K562 (cell line): ENCODE measurements around the gene CDR2L. TPM values are rescaled to one million over a fixed set of nuclear protein-coding genes. Genes with fewer than 3 reads are reported as not detected.

Experiments used
- ATAC-seq: fragments of 200-7000 bp; cut with Tn5 transposase; 3 replicates; pipeline ENCODE4 v1.9.1; 2020; ENCODE audit warnings: moderate library complexity
- BruUV-seq: library from RNA; stranded (reverse); fragments of 400-500 nt; replicated peaks from 2 replicates; lab custom pipeline; 2021; lab: Mats Ljungman, UMichigan
- CTCF ChIA-PET: fragments of 300-600 bp; formaldehyde crosslinking; extraction: SDS; loops from one replicate; lab custom pipeline; 2021; ENCODE audit warnings: low intra/inter-chr PET ratio; lab: Yijun Ruan, JAX
- POLR2A ChIA-PET: fragments of 300-600, 350-650 bp; sonication (Branson Sonifier 250); formaldehyde crosslinking; extraction: SDS; loops from one replicate; lab custom pipeline; 2021; ENCODE audit warnings: antibody characterized with exemption, inconsistent platforms; lab: Yijun Ruan, JAX
- DNase-seq, 4 experiments: peaks; one replicate each; pipeline versions ENCODE4 v3.0.0 to v3.0.0-alpha.2; 2011 to 2018; ENCODE audit warnings: low spot score in 3 of 4, mixed read lengths in 3 of 4; ENCODE audit errors: extremely low read depth in 1 of 4
- FAIRE-seq: peaks from 2 replicates; lab custom pipeline; 2011; peaks lifted over from hg19 to GRCh38; lab: Jason Lieb, UNC
- H2AFZ ChIP-seq: 2 replicates; pipeline ENCODE4 v1.6.0; 2011; ENCODE audit warnings: low read depth, low read length, control low read depth, inconsistent platforms
- H3K27ac ChIP-seq: fragments of 200-600 bp; 3 replicates; pipeline ENCODE4 v1.8.0; 2011; ENCODE audit warnings: low read depth, mild to moderate bottlenecking, control low read depth, inconsistent platforms, low read length, moderate library complexity, mixed read lengths; ENCODE audit errors: extremely low read depth
- H3K27me3 ChIP-seq, 2 experiments: fragments of 300-600 bp in 1 of 2; 2 replicates in 1 of 2; 3 replicates in 1 of 2; pipeline versions ENCODE4 v1.6.0 to v1.8.0; 2011; ENCODE audit warnings: inconsistent platforms in 2 of 2, low read length in 2 of 2, mild to moderate bottlenecking in 1 of 2, mixed read lengths in 1 of 2, moderate library complexity in 1 of 2; ENCODE audit not compliant: control insufficient read depth in 2 of 2, insufficient read depth in 2 of 2
- H3K36me3 ChIP-seq: fragments of 300-600 bp; 3 replicates; pipeline ENCODE4 v1.8.0; 2011; ENCODE audit warnings: mild to moderate bottlenecking, low read length, inconsistent platforms; ENCODE audit not compliant: control insufficient read depth, insufficient read depth
- H3K4me1 ChIP-seq, 2 experiments: fragments of 200-600 bp in 1 of 2; replicated peaks in 1 of 2; 2 replicates in 1 of 2; 3 replicates in 1 of 2; pipeline versions ENCODE4 v1.5.1 to v1.8.0; 2011; ENCODE audit warnings: inconsistent platforms in 2 of 2, low read length in 2 of 2, mild to moderate bottlenecking in 1 of 2, mixed read lengths in 1 of 2, moderate library complexity in 1 of 2; ENCODE audit not compliant: control insufficient read depth in 2 of 2, insufficient read depth in 2 of 2
- H3K4me2 ChIP-seq: 2 replicates; pipeline ENCODE4 v1.6.1; 2011; ENCODE audit warnings: low read length, control low read depth, inconsistent platforms, mixed read lengths; ENCODE audit not compliant: insufficient read depth
- H3K4me3 ChIP-seq: fragments of 200-600 bp; sonication (generic), shearing (Covaris generic); 2 replicates; pipeline ENCODE4 v1.5.1; 2016; ENCODE audit warnings: control low read depth, inconsistent platforms
- H3K79me2 ChIP-seq: fragments of 200-600 bp; 3 replicates; pipeline ENCODE4 v1.8.0; 2011; ENCODE audit warnings: low read length, inconsistent platforms; ENCODE audit not compliant: control insufficient read depth, insufficient read depth
- H3K9ac ChIP-seq, 2 experiments: 2 replicates each; pipeline versions ENCODE4 v1.6.0 to v1.6.1; 2011; ENCODE audit warnings: low read depth in 2 of 2, low read length in 2 of 2, control low read depth in 1 of 2, inconsistent platforms in 1 of 2, mild to moderate bottlenecking in 1 of 2, mixed read lengths in 1 of 2; ENCODE audit not compliant: insufficient read depth in 1 of 2
- H3K9me1 ChIP-seq: one replicate; pipeline ENCODE4 v1.6.0; 2011; ENCODE audit warnings: inconsistent platforms, mild to moderate bottlenecking, low read length, moderate library complexity; ENCODE audit not compliant: control insufficient read depth, insufficient read depth
- H3K9me3 ChIP-seq: replicated peaks from 2 replicates; pipeline ENCODE4 v1.5.1; 2011; ENCODE audit warnings: low read depth, low read length, inconsistent platforms; ENCODE audit not compliant: control insufficient read depth, insufficient read depth
- H4K20me1 ChIP-seq: replicated peaks from 2 replicates; pipeline ENCODE4 v1.6.1; 2011; ENCODE audit warnings: low read length, inconsistent platforms, mixed read lengths; ENCODE audit not compliant: control insufficient read depth, insufficient read depth
- CTCF ChIP-seq, 3 experiments: IDR thresholded peaks in 2 of 3; conservative IDR thresholded peaks in 1 of 3; 2 replicates each; pipeline ENCODE4 v1.5.1; 2011 to 2012; ENCODE audit warnings: low read length in 3 of 3, mild to moderate bottlenecking in 3 of 3, control low read depth in 2 of 3, improper control_type of control experiment in 1 of 3, inconsistent platforms in 1 of 3, low read depth in 1 of 3, mixed read lengths in 1 of 3, moderate library complexity in 1 of 3; ENCODE audit not compliant: insufficient read depth in 2 of 3
- CXXC5 ChIP-seq: fragments of 250-450 bp; sonication (Bioruptor Pico); IDR thresholded peaks from 2 replicates; pipeline ENCODE4 v1.8.0; 2022; ENCODE audit warnings: inconsistent platforms, mild to moderate bottlenecking, moderate library complexity
- HCFC1 ChIP-seq: IDR thresholded peaks from 2 replicates; pipeline ENCODE4 v1.6.1; 2012; ENCODE audit warnings: low read depth, low read length, improper control_type of control experiment
- ZNF133 ChIP-seq: fragments of 250-450 bp; sonication (Bioruptor Pico); IDR thresholded peaks from 2 replicates; pipeline ENCODE4 v1.4.0; 2020; ENCODE audit warnings: mild to moderate bottlenecking
- ZNF316 ChIP-seq: fragments of 450-650 bp; IDR thresholded peaks from 2 replicates; pipeline ENCODE4 v1.6.1; 2016
- WGBS: fragments of 100-300 bp; shearing (Covaris generic); methylation state at CpG from one replicate; pipeline ENCODE4 v1.1.6; 2016; ENCODE audit warnings: low coverage, mixed read lengths; ENCODE audit not compliant: insufficient coverage; ENCODE audit errors: missing lambda C conversion rate; 5-methylcytosine and 5-hydroxymethylcytosine counted together
- in situ Hi-C: fragments of 300-500 bp; cut with MboI; formaldehyde crosslinking; loops from 4 replicates; pipeline ENCODE4 v1.15.0; 2018; ENCODE audit warnings: inconsistent platforms, mixed read lengths
- intact Hi-C: fragments of 100-400 bp; cut with micrococcal nuclease; formaldehyde crosslinking; loops from 2 replicates; pipeline ENCODE4 v1.14.2; 2022
- polyA plus RNA-seq, 8 experiments: library from polyadenylated mRNA; depleted of rRNA in 4 of 8; stranded (reverse) in 5 of 8; unstranded in 3 of 8; fragments of >200 nt; fragmentation: Nextera tagmentation in 2 of 8; fragmentation: Illumina TruSeq in 1 of 8; extraction: Ambion mirVana in 2 of 8; extraction: Trizol in 1 of 8; gene quantifications; 2 replicates each; pipeline versions ENCODE4 v1.2.1 to v1.2.3, GENCODE V29; 2011 to 2014; ENCODE audit warnings: inconsistent platforms in 1 of 8, missing spikeins in 1 of 8
- total RNA-seq, 7 experiments: library from RNA; depleted of rRNA in 6 of 7; stranded (reverse); fragments of >200 nt in 6 of 7; fragmentation: Illumina TruSeq in 2 of 7; extraction: Trizol in 2 of 7; gene quantifications; 2 replicates each; pipeline versions ENCODE4 v1.2.1 to v1.2.3, GENCODE V29; 2011 to 2021; ENCODE audit warnings: low replicate concordance in 1 of 7

The CDR2L gene
- total and polyA plus RNA-seq, 9 of the 15 experiments (the other 6 are each of a cell fraction or from before 2014, with no cell fraction given), result 2.7 to 16.0 (median 7.3) TPM

- no peaks in the 10 kb centered on the region for H3K27me3 ChIP-seq
- peaks cover 10 to 49% of the 10 kb centered on the region in 2 experiments; a peak in 4 of 5 replicates for H3K4me1 ChIP-seq
- H4K20me1 ChIP-seq, result no peaks in the 10 kb centered on the region
- no peak for DNase-seq
- no peaks in the 10 kb centered on the region for H3K9me3 ChIP-seq
- H3K4me3 ChIP-seq, result no peak overlapping the region
- FAIRE-seq, result no peak
- in situ Hi-C loops, result loop anchor here (5.0 kb wide), 1 partner anchor 149 kb away; no protein-coding TSS in a partner anchor
- BruUV-seq, result no TSS peak
- intact Hi-C loops, result loop anchor here (5.0 kb wide), 1 partner anchor 149 kb away; no protein-coding TSS in a partner anchor
- CTCF ChIA-PET, result interaction anchor here (0.5 to 6.3 kb wide), 7 partner anchors 39 to 305 kb away, joined by 3 to 86 read pairs (median 10); partner anchors contain the start of genes OTOP2 and USH1G
- H3K4me2 ChIP-seq, result no peak overlapping the region
- no peak for TF ChIP-seq HCFC1
- no peak for TF ChIP-seq ZNF316
- TF ChIP-seq CXXC5 (CRISPR knock-in tag), result no peak
- no peaks in the 10 kb centered on the region for H3K36me3 ChIP-seq
- whole genome bisulfite sequencing, result 58% methylated on average over 10 of the region's 18 CpGs
- no peak for ATAC-seq
- POLR2A ChIA-PET, result interaction anchor here (0.6 to 2.9 kb wide), 8 partner anchors 11 to 245 kb away, joined by 3 to 16 read pairs (median 5); partner anchors contain the start of gene MRPL58
- H3K9me1 ChIP-seq, result no peaks in the 10 kb centered on the region
- no peak overlapping the region for H3K27ac ChIP-seq
- no peak overlapping the region for H2AFZ ChIP-seq
- H3K9ac ChIP-seq, result no peak overlapping the region
- no peaks in the 10 kb centered on the region for H3K79me2 ChIP-seq
Observed at GRCh38 chr17:74962622-74963394, 24.6 kb upstream of the CDR2L start.

- Histone ChIP-seq H3K9me3 (no peaks in the 10 kb centered on the region), H4K20me1 (no peaks in the 10 kb centered on the region), H3K4me3 (no peak overlapping the region), H2AFZ (no peak overlapping the region), H3K4me2 (no peak overlapping the region), H3K4me1 (peaks cover 10 to 43% of the 10 kb centered on the region in 2 experiments; a peak in 4 of 5 replicates), H3K27ac (no peak overlapping the region), H3K27me3 (no peaks in the 10 kb centered on the region), H3K79me2 (no peaks in the 10 kb centered on the region), H3K36me3 (no peaks in the 10 kb centered on the region), H3K9me1 (no peaks in the 10 kb centered on the region), H3K9ac (peak overlapping the region in 1 of 2 experiments; percentile 50; a peak in 1 of 4 replicates)
- in situ Hi-C loops (loop anchor here (5.0 kb wide), 1 partner anchor 149 kb away; no protein-coding TSS in a partner anchor), intact Hi-C loops (loop anchor here (5.0 kb wide), 1 partner anchor 149 kb away; no protein-coding TSS in a partner anchor)
- no TSS peak for BruUV-seq
- POLR2A ChIA-PET, result interaction anchor here (0.6 to 2.9 kb wide), 7 partner anchors 9 to 120 kb away, joined by 3 to 9 read pairs (median 6); partner anchors contain the start of genes HID1 and MRPL58
- CTCF ChIA-PET, result interaction anchor here (0.5 kb wide), 1 partner anchor 304 kb away, joined by 3 read pairs; no protein-coding TSS in a partner anchor
- TF ChIP-seq CTCF (IDR thresholded peaks at IDR 0.05 in 2 of 3, conservative IDR thresholded peaks at IDR 0.05 in 1 of 3; ENCODE audit: insufficient read depth in 2 of 3, low read depth in 1 of 3, low read length in 3 of 3), result peak in 2 of 3 experiments; percentile 33 to 38; a peak in 1 of 6 replicates
- no peak for TF ChIP-seq ZNF133 (CRISPR knock-in tag)
- ATAC-seq, result no peak
- no peak for DNase-seq
- 44% methylated on average over 11 of the region's 12 CpGs for WGBS
- no peak for FAIRE-seq
Observed at GRCh38 chr17:74963656-74964055, 23.8 kb upstream of the CDR2L start.
